NCI-H510A treated with DMSO at 0.1 percent for 48 hours (cell line): ENCODE results near the gene COPS6.

Experiments
- DNase-seq: peaks from one replicate; lab custom pipeline; 2025; lab: John Stamatoyannopoulos, UW

Gene COPS6

DNA sequence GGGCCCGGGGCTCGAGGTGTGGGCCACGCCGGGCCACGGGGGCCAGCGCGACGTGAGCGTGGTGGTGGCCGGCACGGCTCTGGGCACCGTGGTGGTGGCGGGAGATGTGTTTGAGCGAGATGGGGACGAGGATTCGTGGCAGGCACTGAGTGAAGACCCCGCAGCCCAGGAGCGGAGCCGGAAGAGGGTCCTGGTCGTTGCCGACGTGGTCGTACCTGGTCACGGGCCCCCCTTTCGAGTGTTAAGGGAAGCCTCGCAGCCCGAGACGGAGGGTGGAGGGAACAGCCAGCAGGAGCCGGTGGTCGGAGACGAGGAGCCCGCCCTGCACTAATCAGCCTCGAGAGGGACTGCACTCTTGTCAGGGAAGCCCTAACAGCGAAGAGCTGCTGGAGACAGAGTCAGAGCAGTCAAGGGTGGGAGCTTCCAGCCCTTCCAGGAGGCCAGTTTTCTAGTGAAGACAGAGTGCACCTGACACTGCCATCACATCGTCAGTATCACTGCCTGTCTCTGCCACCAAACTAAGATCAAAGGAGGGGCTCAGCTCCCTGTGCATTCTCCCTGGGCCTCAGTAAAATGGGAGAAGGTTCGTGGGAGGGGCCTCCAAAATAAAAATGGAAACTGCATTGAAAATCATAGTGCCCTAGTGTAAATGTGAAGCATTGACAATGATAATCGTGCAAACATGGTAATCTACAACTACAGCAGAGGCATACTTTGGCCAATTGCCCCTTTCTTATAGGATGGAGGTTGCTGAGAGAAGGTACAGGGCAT lies 39.3 kb downstream of the COPS6 start:
- no peak for DNase-seq

DNA sequence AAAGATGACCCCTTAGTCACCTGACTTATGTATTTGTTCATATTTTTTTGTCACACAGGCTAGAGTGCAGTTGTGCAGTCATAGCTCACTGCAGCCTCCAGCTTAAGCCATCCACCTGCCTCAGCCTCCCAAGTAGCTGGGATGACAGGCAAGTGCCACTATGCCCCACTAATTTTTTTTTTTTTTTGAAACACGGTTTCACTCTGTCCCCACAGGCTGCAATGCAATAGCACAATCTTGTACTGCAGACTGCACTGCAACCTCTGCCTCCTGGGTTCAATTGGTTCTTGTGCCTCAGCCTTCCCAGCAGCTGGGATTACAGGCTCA lies 39.8 kb downstream of the COPS6 start:
- DNase-seq, result no peak

DNA sequence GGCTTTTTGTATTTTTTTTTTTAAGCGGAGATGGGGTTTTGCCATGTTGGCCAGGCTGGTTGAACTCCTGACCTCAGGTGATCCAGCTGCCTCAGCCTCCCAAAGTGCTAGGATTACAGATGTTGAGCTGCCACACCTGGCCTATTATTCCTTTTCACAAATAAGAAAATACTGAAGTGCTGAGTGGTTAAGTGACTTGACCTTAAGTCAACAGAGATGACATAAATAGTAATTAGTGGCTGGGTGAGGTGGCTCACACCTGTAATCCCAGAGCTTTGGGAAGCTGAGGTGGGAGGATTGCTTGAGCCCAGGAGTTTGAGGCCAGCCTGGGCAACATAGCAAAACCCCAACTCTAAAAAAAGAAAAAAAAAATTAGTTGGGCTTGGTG lies 41.4 kb downstream of the COPS6 start:
- DNase-seq, result peak; percentile 31

DNA sequence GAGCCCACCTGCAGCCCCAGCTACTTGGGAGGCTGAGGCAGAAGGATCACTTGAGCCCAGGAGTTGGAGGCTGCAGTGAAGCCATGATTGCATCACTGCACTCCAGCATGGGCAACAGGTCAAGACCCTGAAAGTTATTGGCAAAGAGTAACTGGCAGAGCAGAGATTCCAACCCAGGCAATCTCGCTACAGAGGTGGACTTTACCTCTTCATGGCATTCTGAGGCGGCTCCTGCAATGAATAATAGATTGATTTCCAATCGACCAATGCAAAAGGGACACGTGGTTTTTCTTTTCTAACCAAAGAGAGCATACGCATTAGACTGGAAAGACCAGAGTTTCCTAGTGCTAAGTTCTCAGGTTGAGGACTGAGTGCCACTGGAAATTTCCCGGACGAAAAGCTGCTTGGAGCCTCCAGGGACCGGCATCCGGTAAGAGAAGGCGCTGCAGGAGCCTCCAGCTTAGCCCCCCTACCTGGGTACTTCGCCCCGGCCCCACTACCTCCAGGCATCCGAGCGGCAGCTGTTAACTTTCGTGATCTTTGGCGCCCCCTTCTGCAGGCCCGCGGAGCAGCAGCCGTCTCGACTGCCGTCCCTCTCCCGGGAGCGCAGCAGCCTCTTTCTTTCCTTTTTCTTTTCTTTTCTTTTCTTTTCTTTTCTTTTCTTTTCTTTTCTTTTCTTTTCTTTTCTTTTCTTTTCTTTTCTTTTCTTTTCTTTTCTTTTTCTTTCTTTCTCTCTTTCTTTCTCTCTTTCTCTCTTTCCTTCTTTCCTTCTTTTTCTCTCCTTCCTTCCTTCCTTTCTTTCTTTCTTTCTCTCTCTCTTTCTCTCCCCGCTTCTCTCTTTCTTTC lies 42.1 kb downstream of the COPS6 start:
- peak; percentile 27 for DNase-seq

GRCh38 chr7:100132126-100132525 lies 43.4 kb downstream of the COPS6 start:
- DNase-seq, result no peak

DNA sequence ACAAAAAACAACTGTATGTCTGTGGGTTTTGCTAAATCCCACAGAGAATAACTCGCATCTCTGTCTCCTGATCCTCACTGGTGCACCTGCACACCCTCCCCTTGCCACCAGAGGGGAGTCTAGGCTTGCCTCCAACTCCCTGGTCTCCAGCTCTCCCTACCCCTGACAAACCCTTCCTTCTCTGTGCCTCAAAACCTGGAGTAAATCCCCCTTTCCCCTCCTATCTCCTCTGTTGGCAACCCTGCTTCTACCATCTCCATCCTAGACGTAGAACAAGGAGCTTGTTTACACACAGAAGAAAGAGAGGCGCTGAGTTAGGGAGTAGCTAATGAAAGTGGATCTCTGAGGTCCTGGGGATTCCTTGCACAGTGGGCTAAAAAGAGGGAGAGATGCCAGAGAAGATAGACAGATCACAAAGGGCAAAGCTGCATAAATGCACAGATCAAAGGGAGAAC lies 44.0 kb downstream of the COPS6 start:
- peak; percentile 14 for DNase-seq

DNA sequence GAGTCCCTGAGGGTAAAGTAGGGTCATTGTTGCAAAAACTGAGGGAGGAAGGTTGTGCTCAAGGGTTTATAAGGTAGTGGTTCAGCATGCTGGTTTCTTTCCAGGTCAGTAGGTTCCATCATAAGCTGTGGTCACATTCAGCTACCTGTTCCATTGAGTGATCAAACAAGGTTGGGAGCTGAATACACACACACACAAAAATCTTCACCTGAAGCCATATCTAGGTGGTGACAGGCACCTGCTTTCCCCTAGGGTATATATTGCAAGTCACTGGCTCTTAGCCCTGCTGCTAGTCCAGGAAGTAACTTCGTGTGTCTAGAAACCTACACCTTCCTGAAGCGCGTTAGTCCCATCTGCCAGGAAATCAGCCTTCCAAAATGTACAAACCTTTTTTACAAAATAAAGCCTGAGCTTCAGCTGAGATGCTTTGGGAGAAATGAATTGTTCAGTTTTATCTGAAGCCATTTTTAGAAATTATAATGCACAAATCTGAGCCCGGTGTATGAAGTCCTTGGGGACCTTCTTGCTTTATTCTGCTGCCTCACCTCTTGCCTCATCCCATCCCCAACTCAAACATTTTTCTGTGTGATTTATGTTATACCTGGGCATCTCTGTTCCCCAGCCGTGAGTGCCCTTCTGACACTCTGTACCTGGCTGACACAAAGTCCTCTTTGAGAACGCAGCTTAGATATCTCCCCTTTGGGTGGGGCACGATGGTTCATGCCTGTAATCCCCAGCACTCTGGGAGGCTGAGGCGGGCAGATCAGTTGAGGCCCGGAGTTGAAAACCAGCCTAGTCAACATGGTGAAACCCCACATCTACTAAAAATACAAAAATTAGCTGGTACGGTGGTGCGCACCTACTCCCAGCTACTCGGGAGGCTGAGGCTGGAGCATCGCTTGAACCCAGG lies 49.3 kb downstream of the COPS6 start:
- no peak for DNase-seq

DNA sequence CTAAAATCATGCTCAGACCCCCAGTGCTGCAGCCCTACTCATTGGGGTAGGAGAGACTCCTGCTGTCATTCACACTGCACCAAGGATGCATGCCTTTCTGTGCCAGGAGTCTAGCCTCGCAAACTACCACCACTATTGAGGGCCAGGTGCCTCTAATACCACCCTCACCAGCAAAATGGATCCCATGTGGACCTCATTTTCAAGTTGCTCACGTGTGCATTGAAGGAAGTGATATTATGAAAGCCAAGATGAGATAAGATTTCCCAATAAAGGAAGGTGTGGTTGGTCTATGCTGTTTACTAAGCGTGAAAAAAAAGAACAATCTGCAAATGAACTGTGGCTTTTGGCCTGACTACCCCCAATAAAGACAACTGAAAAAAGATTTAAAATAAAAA lies 52.8 kb downstream of the COPS6 start:
- DNase-seq, result no peak
